Loucy (cell line): ENCODE measurements around the gene TAAR2.

Source experiments
- EZH2phosphoT487 ChIP-seq: fragments of 200-600 bp; IDR thresholded peaks from 2 replicates; pipeline ENCODE4 v1.6.1; 2018; ENCODE audit warnings: antibody characterized with exemption, mild to moderate bottlenecking, moderate library complexity, borderline replicate concordance
- TF ChIP-seq, protein P1 (sequence below): fragments of 200-600 bp; sonication (generic); conservative IDR thresholded peaks from 2 replicates; pipeline ENCODE4 v1.5.1; 2014; ENCODE audit warnings: mild to moderate bottlenecking, antibody characterized with exemption, low read length

DNA sequence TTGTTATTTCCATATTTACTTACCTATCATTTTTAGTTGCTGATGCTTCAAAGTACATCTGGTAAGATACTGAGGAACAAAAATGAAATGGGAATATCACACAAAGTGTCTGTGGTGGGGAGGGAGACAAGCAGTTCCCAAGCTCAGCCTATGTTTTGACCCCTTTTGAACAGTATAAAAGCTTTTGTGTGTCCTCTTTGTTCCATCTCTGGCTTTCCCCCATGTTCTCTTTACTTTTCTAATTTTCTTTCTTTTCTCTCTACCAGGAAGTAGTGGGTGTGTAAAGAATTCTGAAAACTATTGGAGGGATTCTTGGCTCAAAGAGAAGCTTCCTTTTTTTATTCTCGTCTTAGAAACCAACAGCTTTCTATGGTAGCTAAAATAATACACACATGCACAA is 7.4 kb downstream of the TAAR2 start:
- TF ChIP-seq, protein P1, sequence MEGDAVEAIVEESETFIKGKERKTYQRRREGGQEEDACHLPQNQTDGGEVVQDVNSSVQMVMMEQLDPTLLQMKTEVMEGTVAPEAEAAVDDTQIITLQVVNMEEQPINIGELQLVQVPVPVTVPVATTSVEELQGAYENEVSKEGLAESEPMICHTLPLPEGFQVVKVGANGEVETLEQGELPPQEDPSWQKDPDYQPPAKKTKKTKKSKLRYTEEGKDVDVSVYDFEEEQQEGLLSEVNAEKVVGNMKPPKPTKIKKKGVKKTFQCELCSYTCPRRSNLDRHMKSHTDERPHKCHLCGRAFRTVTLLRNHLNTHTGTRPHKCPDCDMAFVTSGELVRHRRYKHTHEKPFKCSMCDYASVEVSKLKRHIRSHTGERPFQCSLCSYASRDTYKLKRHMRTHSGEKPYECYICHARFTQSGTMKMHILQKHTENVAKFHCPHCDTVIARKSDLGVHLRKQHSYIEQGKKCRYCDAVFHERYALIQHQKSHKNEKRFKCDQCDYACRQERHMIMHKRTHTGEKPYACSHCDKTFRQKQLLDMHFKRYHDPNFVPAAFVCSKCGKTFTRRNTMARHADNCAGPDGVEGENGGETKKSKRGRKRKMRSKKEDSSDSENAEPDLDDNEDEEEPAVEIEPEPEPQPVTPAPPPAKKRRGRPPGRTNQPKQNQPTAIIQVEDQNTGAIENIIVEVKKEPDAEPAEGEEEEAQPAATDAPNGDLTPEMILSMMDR = no peak
- TF ChIP-seq EZH2phosphoT487 = no peak
